ENCODE results near the gene CREB3.
A peak's percentile ranks its signal among the peaks of the same experiment; 100 is the strongest.

Gene CREB3

DNA sequence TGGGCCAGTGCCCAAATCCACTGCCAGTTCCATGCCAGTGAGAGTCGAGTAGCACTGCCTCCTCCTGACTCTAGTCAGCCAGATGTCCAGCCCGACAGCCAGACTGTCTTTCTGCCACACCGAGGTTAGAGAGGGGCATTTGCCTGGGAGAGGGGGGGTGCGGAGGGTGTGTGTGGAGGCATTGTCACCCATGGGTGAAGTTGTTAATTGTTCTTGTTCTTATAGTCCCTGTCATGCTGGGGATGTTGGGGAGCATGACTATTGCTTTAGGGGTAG, 17.7 kb downstream of the CREB3 start:
- DNase-seq = no peak

DNA sequence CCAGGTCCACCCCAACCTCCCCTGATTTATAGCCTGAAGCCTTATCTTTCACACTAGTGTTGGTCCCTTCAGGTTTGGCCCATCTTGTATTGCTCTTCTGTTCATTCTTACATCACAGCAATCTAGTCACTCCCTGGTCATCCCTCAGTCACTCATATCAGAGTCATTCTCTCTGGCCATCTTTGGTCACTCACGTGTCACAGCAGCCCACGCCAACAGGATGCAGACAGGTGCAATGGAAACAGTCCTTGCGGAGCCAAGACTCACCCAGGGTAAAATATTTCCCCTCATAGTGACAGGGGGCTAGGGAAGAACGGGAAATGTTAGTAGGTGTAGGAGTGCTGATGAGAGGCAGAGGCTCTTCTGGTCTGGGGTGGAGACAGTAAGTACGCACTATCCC, 21.0 kb downstream of the CREB3 start:
- DNase-seq = no peak

DNA sequence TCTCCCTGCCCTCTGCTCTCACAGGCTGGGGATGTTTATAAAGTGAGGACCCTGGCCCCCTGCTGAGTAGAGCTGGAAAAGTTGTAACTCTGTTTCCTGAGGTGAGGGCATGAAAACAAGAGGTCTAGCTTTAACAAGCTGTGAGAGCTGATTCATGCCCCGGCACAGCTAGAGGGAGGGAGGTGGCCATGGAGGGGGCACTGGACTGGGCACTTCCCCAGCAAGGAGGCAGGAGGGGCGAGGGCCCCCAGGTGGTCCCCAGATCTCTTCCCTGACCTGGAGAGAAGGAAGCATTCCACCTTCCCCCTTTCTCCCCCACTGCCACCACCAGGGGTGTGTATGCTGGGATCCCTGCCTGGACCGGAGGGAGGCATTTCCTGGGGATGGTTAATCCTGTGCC, 21.8 kb downstream of the CREB3 start, which contains the start of gene MSMP:
Gene MSMP, minus strand, starts transcription at position 13 of the 400 bp plus-strand sequence. CDS start 147 bp downstream, outside the sequence.
- no peak for DNase-seq

DNA sequence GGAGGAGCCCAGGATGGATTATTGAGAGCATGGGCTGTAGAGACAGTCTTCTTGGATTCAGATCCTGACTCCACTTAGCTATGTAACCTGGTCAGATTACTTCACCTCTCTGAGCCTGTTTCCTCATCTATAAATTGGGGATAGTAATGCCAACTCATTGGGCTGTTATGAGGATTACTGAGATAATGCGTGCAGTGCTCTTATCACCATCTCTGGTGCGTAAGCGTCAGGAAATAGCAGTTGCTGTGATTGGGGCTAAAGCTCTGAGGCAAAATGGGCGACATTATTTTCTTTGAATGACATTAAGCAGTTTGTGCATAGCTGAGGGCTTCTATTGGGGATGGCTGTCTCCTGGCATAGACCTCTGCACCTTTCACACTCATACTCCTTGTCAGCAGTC, 22.6 kb downstream of the CREB3 start:
- no peak for DNase-seq

DNA sequence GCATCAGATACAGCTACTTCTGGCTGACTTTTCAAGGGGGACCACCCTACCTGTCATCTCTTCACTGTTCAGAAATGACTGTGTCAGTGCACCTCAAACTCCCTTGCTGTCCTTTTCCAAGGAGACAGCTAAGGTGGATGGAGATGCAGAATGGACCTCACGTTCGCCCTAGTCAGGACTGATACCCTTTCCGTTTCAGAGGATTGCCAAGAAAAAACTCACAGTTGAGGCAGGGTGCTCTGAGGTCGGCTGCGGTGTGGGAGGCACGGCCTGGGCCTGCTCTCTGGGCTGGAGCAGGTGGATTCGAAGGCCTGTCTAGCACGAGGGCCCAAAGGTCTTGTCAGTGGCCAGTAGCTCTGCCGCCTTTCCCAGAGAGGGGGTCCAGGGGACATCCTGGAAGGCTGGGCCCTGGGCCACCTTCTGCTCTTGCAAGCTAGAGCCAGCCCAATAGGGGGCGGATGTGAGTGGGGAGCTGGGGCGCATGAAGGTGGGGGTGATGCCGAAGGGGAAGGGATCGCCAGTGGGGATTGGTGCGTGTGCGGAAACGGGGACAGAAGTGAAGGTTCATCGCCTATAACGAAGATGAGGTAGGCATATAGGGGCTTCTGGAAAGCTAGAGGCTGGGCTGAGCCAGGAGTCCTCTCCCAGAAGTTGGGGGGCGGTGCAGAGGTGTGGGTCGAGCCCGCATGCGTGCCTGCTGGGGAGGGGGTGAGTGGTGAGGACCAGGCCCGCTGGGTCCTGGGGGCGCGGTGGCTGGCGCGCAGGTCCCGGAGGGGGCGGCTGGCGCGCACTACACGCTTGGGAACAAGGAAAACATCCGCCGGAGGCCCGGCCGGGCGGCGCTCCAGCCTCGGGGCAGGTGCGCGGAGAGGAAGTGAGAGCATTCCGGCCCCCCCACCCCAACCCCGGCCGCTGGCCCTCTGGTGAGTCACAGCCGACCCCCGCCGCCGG, 24.1 kb downstream of the CREB3 start:
- DNase-seq = peak; percentile 87 to 88

DNA sequence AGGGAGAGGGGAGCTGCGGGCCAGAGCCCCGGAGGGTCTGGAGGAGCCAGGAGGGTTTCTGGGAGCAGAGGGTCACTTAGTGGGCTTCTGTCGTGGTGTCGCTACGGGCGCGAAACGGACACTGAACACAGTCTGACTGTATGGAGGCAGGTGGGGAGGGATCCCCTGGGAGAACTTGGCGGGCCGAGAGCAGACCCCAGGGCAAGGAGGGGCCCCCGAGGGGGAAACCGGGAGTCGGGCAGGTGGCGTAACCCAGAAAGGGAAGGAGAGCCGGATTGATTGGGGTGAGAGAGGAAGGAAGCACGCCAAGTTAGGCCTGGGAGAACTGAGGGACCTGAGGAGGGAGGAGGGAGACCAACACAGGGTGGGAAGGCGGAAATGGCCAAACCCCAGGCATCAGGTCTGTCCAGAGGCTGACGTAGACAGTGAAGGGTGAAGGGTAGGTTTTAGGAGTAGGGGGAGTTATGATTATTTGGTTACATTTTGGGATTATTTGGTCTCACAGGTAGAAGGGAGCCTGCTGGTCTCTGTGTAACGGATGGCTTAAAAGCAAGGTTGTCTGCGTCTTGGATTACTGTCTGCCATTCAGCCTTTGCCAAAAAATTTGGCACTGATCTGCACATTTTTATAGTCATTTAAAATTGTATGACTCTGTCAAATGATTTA, 24.9 kb downstream of the CREB3 start:
- peak; percentile 30 to 43 for DNase-seq

DNA sequence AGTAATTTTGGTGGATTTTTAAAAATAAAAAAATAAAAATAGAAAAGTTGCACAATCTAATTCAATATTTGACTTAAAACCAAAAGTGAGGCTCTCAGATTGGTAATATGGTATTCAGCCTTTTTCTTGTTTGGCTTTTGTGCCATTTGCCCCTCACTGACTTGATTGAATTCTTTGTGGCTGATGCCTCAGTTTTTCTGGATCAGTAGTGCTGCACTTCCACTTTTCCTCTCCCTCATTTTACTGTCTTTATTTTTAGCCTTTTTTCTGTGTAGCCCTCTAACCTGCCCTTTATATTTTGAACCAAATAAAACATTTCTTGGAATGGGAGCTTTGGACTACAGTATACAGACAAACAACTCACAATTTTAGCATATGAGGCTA, 25.4 kb downstream of the CREB3 start:
- no peak for DNase-seq

DNA sequence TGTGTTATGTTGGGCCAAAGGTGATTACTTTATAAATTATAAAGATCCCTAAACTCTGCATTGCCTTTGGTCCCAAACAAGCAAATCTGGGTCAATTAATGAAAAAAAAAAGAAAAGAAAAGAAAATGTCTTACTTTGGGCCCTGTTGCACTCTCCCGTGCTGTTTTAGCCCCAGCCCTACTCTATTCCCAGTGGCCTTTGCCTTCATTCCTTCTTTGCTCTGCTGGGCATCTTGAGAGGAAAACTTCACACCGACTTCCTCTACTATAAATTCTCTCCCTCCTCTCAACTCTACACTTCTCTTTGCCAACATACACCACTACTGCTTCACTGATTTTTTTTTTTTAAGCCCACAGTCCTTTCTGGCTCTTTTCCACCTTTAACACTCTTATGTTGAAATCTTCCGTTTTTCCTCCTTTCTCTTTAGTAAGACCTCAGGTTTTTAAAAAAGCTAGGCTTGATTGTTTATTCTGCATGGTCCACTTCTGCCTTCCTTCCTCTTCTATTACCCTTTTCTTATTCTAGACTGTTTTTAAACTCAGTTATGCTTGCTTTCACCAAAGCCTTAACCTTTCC, 26.1 kb downstream of the CREB3 start:
- no peak for DNase-seq

DNA sequence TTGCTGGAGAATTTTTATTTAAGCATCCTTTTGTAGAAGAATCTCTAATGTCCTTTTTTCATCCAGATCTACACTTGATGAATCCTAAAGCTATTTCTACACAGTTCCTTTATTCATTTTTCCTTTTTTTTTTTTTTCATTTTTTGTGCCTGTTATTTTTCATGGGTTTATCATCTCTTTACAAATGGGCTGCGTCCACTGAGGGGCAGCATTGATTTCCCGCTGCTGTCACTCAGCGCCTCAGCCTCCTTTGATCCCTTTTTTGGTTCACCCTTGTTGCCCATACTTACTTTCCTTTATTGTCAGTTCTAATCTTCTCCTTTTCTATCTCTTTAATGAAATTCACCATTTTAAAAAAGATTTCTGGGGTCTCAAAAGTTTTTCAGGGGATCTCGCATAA, 27.3 kb downstream of the CREB3 start:
- no peak for DNase-seq

DNA sequence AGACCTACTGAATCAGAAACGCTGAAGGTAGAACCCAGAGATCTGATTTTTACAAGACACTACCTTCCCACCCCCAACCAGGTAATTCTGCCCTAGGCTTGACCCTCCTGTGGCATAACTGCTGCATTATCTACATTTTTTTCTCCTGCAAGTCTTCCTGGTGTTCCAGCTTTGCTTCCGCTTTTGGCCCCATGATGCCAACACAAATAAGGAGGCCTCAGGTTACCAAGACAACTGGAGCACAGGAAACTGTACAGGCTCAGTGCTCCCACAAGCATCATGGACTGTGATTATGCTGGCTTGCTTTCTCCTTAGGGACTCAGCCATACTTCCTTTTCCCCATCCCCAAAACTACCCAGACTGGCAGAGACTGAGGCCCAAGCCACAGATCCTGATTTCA, 28.2 kb downstream of the CREB3 start:
- no peak for DNase-seq

DNA sequence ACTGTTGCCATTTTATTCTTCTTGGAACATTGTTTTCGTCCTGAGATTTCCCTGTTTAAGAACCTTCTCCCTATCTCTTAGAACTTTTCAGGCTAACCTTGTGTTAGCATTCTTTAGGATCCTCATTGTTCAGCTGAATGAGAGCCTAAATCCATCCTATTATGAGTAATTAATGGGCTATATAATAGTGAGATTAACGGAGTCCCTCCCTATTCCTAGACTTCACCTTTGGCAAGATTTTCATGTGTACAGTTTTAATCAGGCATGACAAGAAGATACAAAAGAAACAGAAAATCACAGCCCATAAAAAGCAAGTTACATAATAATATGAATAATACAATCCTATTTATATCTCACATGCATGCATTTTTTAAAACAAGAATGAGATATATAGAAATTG, 30.7 kb downstream of the CREB3 start:
- DNase-seq = no peak

DNA sequence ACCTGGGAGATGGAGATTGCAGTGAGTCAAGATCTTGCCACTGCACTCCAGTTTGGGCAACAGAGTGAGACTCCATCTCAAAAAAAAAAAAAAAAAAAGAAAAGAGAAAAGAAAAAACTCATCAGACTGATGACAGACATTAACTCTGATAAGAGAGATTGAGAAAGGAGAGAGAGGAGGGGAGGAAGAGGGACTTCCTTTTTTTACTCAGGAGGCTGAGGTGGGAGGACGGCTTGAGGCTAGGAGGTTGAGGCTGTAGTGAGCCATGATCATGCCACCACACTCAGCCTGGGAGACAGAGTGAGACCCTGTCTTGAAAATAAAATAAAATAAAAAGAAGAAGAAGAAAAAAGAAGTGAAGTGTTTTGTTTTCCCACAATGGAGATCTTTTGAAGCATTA, 31.3 kb downstream of the CREB3 start:
- no peak for DNase-seq

DNA sequence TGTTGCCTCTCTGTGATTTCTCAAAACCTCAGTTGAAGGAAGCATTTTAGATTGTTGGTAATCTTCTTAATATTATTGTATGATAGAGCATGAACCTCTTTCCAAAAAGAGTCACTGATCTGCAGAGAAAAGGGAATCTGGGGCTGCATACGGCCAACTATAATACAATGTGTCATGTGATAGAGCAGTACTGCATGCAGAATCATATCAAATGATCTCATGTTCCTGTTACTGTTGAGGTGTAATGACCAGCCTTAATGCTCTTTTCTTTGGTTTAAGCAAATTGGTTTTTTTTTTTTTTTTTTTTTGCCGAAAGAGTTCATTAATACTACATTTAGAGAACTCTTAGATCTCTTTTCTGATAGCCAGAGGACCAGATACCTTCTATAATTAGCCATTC, 34.5 kb downstream of the CREB3 start:
- DNase-seq = no peak

DNA sequence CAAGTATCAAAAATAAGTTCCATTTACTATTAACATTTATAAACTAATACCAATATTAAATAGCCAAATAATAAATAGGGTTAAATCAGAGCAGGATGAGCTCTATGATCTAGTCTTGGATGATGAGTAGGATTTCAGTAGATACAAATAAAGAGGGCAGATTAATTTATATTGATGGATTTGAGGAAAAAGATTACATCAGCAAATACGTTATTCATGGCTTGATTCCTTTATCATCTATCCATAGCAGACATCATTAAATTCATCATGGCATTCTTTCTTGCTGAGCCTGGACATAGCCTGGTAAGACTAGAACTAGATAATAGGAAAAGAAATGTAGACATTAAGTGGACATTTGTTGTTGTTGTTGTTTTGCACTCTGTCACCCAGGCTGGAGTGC, 35.0 kb downstream of the CREB3 start:
- DNase-seq = no peak

DNA sequence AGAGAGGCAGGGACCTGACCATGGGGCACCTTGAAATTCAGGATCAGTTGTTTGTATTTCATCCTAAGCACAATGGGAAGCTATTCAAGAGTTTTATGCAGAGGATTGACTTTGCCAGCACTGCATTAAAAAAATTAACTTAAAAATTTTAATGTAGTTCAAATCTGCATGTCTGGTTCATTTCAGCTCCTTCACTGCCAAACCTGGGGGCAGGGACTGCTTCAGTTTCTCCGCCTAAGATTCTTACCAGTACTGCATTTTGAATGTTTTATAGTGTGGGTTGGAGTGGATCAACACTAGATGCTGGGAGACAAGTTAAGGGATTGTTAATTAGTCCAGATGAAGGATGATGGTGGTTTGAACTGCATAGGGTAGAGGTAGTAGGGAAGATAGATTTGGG, 37.3 kb downstream of the CREB3 start:
- DNase-seq = no peak

DNA sequence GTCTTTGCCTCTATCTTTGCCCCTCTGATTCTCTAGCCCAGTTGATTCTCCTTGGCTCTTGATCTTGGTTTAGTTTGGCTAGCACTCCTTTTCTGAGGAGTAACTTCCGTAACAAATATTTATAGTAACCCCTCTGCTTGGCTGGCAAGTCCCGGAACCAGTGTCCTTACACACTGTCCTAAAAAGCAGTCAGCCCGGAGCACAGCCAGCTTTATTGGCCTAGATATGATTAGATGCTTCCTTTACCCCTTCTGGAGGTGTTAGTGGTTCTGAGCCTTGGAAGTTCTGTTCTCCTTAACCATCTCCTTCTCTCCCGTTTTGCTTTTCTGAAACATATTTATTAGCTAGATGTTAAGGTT, 38.6 kb downstream of the CREB3 start:
- DNase-seq = no peak

DNA sequence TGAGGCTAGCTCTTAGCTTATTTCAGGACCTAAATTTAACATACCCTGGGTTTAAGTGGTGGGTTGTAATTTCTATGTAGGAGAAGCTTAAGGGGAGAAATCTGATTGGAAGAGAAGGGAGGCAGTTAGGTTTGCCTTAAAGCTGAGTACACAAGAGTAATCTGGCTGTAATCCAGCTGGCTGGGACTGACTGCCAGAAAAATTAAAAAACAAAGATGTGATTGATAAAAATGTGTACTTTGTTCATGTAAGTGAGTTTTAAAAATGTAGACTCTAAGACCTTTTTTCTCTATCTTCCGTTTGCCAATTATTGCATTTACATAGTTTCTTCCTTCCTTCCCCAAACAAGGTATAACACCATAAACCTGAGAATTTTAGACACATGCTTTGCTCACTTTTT, 39.1 kb downstream of the CREB3 start:
- DNase-seq = no peak

DNA sequence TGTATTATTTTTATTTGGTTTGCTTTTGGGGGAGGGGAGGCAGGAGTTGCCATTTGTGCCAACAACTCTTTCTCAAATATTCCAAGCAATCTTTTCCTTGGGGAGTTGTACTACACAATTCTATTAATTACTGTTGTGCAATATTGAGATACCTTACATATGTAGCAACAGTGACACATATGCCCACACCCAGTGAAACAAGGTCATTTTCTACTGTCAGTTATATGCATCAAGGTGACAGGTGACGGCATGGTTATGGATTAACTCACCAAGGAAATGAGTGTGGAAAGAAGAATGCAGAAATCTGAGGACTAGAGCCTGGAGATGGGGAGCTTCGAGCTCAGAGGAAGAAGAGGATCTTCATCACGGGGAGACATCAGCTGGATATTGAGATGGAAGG, 39.5 kb downstream of the CREB3 start:
- no peak for DNase-seq

DNA sequence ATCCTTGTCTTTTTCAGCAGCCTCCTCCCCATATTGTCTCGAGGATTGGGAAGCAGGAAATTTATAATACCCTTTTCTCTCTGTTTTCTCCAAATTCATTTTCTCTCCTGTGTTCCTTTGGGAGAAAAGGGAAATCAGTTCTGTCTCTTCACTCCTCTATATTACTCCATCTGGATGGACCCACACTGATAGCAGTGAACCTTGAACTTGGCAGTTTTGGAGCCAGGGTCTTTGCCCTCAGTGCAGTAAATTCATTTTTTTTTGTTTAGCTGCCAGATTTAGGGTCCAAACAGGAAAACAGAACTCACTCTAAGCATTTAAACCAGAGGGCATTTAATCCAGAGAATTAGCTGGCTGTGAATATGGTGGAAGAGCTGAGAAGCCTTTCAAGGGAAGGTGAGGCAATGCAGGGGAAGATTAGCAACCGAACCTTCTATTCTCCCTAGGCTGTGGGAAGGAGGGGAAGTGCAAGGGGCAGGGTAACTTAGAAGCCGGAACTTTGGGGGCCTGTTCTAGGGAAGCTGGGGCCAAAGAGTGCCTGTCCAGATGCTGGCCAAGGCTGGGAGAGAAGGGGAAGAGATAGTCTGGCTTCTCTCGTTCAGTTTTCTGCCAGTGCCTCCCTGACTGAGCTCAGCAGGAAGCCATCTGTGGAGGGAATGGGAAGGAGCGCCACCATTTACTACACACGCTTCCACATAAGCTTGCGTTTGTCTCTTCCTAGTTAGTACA, 42.6 kb downstream of the CREB3 start:
- no peak for DNase-seq

DNA sequence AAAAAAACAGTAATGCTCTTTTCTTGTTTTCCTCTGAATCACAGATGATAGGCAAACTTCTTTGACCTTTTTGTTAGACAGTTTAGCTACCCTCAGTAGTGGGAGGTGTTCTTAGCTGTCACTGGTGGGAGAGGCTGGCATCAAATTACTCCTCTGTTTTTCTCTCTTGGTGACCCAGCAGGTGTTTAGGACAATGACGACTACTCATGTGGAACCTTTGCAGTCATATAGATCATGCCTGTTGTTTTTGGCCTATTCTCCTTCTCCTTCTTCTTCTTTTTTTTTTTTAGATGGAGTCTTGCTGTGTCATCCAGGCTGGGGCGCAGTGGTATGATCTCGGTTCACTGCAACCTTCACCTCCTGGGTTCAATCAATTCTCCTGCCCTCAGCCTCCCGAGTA, 43.6 kb downstream of the CREB3 start:
- no peak for DNase-seq

DNA sequence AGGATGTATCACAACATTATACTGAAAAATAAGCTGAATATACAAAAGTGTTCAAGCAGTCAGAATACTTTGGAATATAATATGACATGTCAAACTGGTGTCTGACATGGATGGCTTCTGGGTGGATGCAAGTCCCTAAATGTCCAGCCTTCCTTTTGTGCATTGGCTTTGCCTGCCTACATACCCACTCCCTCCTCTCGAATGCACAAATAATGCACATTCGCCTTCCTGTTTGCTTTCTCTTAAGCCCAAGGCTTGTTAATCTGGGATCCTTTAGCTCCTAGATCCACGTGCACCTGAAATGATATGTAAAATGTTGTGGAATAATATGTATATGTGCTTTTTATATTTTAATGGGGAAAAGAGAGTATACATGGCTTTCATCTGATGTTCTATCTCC, 46.0 kb downstream of the CREB3 start:
- DNase-seq = no peak

DNA sequence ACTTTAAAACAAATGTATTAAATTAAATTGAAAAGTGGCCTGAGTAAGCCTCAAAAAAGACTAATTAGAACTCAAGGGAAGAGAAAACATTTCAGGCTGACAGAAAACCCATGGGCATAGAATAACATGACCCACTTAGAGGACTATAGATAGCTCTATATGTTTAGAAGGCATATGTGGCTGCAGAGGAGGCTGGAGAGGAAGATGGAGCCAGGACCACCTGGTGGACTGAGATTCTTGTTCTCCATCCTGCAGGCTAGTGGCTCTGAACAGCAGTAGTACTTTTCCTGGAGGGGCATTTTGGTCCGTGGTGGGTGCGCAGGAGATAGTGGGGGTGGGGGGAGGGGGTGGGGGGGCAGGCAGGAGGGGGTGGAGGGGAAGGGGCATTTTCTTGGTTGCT, 48.6 kb downstream of the CREB3 start:
- DNase-seq = no peak

DNA sequence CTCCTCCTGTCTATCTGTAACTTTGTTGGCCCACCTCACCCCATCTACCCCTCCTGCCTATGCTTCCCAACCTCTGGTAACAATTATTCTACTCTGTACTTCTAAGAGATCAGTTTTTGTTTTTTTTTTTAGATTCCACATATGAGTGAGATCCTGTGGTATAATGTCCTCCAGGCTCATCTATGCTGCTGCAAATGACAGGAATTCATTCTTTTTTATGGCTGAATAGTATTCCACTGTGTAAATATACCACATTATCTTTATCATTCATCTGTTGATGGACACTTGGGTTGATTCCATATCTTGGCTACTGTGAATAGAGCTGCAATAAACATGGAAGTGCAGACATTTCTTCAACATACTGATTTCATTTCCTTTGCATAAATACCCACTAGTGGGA, 51.0 kb downstream of the CREB3 start:
- no peak for DNase-seq

Data from stimulated activated CD4-positive, alpha-beta T cell treated with anti-CD3 and anti-CD28 coated beads, Interleukin-2, amount 100 ng/mL, for 24 hours (primary cell).